ENCODE data around the gene CIAO1. TPM values are rescaled to one million over a fixed set of nuclear protein-coding genes. Genes with fewer than 3 reads are reported as not detected.

Gene CIAO1
- total and polyA plus RNA-seq, 2 of the 13 experiments (the other 11 are each of a cell fraction or from before 2014, with no cell fraction given) = 99.3 to 120 TPM

DNA sequence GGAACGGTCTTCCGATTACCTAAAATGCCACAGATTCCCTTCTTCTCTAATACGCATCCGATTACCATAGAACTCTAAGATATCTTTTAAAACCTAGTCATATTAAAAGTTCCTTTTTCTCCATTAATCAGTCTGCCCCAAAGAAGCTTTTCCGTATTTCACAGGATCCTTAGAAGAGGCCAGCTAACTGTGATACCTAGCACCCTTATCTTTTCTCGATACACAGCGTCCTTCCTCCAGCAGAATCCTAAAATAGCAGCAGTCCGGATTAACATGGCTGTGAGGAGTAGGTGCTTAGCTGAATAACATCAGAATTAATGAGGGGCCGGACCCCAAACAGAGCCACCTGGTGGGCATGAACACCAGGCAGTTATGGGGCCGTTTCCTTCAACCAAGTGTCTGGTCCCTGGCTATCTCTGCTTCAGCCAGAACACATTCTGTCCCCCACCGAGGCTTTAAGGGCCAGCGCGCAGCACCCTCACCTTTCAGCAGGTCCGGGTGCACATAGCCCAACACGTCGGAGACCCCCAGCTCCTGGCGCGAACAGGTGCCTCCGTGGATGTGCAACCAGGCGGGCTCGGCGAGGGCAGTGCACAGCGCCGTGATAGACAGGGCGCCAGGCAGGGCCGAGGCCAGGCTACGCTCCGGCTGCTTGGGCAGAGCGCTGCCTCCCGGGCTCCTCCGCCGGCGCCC, 1.2 kb upstream of the CIAO1 start (continued):
- TF ChIP-seq ZNF773 (CRISPR knock-in tag; IDR thresholded peaks at IDR 0.05; ENCODE audit: borderline replicate concordance) = no peak
- TF ChIP-seq RXRB (CRISPR knock-in tag; IDR thresholded peaks at IDR 0.05; ENCODE audit: borderline replicate concordance) = no peak
- TF ChIP-seq LCORL (IDR thresholded peaks at IDR 0.05) = no peak
- TF ChIP-seq LCORL (CRISPR knock-in tag; IDR thresholded peaks at IDR 0.05) = no peak
- TF ChIP-seq REPIN1 (CRISPR knock-in tag; IDR thresholded peaks at IDR 0.05; ENCODE audit: borderline replicate concordance, low read depth) = no peak
- no peak for TF ChIP-seq HDAC6 (IDR thresholded peaks at IDR 0.05; ENCODE audit: low read depth, low read length)
- no peak for TF ChIP-seq PAX8 (CRISPR knock-in tag; IDR thresholded peaks at IDR 0.05; ENCODE audit: borderline replicate concordance)
- TF ChIP-seq, protein P1, sequence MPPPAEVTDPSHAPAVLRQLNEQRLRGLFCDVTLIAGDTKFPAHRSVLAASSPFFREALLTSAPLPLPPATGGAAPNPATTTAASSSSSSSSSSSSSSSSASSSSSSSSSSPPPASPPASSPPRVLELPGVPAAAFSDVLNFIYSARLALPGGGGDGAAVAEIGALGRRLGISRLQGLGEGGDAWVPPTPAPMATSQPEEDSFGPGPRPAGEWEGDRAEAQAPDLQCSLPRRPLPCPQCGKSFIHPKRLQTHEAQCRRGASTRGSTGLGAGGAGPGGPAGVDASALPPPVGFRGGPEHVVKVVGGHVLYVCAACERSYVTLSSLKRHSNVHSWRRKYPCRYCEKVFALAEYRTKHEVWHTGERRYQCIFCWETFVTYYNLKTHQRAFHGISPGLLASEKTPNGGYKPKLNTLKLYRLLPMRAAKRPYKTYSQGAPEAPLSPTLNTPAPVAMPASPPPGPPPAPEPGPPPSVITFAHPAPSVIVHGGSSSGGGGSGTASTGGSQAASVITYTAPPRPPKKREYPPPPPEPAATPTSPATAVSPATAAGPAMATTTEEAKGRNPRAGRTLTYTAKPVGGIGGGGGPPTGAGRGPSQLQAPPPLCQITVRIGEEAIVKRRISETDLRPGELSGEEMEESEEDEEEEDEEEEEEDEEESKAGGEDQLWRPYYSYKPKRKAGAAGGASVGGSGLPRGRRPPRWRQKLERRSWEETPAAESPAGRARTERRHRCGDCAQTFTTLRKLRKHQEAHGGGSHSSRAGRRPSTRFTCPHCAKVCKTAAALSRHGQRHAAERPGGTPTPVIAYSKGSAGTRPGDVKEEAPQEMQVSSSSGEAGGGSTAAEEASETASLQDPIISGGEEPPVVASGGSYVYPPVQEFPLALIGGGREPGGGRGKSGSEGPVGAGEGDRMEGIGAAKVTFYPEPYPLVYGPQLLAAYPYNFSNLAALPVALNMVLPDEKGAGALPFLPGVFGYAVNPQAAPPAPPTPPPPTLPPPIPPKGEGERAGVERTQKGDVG (CRISPR knock-in tag; IDR thresholded peaks at IDR 0.05; ENCODE audit: borderline replicate concordance) = no peak
- TF ChIP-seq, protein P2, sequence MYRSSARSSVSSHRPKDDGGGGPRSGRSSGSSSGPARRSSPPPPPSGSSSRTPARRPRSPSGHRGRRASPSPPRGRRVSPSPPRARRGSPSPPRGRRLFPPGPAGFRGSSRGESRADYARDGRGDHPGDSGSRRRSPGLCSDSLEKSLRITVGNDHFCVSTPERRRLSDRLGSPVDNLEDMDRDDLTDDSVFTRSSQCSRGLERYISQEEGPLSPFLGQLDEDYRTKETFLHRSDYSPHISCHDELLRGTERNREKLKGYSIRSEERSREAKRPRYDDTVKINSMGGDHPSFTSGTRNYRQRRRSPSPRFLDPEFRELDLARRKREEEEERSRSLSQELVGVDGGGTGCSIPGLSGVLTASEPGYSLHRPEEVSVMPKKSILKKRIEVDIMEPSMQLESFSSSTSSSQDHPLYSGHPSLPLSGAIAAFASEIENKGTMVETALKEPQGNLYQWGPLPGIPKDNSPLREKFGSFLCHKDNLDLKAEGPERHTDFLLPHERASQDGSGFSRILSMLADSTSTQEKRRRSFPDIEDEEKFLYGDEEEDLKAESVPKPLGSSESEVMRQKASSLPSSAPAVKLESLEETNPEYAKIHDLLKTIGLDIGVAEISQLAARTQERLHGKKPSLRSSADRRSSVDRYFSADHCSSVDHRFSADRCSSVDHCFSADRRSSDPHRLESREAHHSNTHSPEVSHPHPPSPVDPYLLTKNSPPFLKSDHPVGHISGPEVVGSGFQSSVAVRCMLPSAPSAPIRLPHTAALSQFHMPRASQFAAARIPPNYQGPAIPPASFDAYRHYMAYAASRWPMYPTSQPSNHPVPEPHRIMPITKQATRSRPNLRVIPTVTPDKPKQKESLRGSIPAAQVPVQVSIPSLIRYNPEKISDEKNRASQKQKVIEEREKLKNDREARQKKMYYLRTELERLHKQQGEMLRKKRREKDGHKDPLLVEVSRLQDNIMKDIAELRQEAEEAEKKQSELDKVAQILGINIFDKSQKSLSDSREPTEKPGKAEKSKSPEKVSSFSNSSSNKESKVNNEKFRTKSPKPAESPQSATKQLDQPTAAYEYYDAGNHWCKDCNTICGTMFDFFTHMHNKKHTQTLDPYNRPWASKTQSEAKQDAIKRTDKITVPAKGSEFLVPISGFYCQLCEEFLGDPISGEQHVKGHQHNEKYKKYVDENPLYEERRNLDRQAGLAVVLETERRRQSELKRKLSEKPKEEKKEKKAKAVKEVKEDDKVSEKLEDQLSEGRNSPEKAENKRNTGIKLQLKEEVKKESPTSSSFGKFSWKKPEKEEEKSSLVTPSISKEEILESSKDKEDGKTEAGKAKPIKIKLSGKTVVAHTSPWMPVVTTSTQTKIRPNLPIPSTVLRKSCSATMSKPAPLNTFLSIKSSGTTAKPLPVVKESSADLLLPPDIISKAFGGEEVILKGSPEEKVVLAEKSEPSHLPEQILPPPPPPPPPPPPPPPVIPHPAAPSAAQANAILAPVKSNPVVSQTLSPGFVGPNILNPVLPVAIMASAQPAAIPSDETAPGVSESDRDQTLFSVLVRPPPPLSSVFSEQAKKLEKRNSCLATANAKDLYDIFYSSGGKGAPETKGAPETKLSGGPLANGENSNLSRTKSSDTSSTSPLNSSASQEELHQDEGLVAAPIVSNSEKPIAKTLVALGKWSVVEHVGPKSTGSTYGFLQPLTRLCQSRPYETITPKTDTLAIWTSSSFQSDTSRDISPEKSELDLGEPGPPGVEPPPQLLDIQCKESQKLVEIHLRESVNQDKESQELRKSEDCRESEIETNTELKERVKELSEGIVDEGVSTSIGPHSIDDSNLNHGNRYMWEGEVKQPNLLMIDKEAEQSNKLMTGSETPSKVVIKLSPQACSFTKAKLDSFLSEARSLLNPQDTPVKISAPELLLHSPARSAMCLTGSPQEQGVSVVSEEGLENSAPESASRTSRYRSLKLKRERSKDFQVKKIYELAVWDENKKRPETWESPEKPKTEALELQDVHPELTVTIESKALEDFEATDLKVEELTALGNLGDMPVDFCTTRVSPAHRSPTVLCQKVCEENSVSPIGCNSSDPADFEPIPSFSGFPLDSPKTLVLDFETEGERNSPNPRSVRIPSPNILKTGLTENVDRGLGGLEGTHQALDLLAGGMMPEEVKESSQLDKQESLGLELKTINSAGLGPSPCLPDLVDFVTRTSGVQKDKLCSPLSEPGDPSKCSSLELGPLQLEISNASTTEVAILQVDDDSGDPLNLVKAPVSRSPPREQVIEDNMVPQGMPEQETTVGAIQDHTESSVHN (CRISPR knock-in tag; IDR thresholded peaks at IDR 0.05) = no peak
- TF ChIP-seq U2AF1 (optimal IDR thresholded peaks at IDR 0.05; ENCODE audit: low read depth, low read length) = no peak
- TF ChIP-seq ZBTB7B (CRISPR knock-in tag; IDR thresholded peaks at IDR 0.05) = 0 out of 2 replicates have a peak, but pooled peaks have one; percentile 56
- peak; percentile 25; the same call in 1 of the 2 replicates for TF ChIP-seq MYC (CRISPR knock-in tag; IDR thresholded peaks at IDR 0.05; ENCODE audit: borderline replicate concordance)
- no peak for TF ChIP-seq HIVEP1 (CRISPR knock-in tag; IDR thresholded peaks at IDR 0.05)
- TF ChIP-seq ZNF678 (CRISPR knock-in tag; IDR thresholded peaks at IDR 0.05) = no peak
- TF ChIP-seq FOXP1 (IDR thresholded peaks at IDR 0.05) = no peak
- no peak for TF ChIP-seq FOXP1 (CRISPR knock-in tag; IDR thresholded peaks at IDR 0.05)
- TF ChIP-seq, protein P3, sequence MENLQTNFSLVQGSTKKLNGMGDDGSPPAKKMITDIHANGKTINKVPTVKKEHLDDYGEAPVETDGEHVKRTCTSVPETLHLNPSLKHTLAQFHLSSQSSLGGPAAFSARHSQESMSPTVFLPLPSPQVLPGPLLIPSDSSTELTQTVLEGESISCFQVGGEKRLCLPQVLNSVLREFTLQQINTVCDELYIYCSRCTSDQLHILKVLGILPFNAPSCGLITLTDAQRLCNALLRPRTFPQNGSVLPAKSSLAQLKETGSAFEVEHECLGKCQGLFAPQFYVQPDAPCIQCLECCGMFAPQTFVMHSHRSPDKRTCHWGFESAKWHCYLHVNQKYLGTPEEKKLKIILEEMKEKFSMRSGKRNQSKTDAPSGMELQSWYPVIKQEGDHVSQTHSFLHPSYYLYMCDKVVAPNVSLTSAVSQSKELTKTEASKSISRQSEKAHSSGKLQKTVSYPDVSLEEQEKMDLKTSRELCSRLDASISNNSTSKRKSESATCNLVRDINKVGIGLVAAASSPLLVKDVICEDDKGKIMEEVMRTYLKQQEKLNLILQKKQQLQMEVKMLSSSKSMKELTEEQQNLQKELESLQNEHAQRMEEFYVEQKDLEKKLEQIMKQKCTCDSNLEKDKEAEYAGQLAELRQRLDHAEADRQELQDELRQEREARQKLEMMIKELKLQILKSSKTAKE (CRISPR knock-in tag; IDR thresholded peaks at IDR 0.05; ENCODE audit: borderline replicate concordance) = no peak; the same call in 1 of the 2 replicates

Measured in HepG2 (cell line).